Hematopoietic multipotent progenitor cell treated with erythropoietin and hydrocortisone succinate and interleukin-3 and kit ligand, for 6 days (in vitro differentiated cells): ENCODE data around the gene GOSR2.

ENCODE experiments used
- DNase-seq: peaks from one replicate; pipeline ENCODE4 v3.0.0-alpha.2; 2015

GOSR2 gene

GRCh38 chr17:46922804-46923635 is at the start of gene GOSR2:
Gene GOSR2 (plus strand): TSS chr17:46923160. CDS start chr17:46923193, 33 bp downstream.
- DNase-seq = peak; percentile 96

DNA sequence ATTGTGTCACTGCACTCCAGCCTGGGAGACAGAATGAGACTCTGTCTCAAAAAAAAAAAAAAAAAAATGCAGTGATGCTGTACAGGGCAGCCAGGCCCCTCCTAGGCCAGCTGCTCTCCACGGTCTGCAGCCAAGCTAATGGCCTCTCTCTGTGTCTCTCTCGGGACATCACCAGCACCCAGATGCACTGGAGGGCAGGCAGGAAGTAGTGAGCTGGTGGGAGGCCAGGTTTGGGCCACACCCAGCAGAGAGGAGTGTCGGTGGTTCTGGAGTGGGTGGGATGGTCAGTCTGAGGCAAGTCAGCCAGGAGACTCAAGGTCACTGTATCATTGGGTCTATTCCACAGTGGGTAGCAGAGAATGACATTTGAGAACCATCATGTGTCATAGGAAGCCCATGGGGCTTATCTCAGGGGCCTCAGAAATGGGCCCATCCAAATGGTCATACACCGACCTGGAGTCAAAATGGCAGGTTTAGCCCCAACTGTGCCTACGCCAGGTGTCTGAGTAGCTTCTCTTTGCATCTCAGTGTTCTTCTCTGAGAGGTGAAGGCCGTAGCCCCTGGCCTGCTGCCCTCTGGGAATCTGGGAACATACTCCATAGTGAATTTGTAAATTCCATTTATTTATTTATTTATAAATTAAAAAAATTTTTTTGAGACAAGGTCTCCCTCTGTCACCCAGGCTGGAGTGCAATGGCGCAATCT is 48.9 kb upstream of the GOSR2 start:
- DNase-seq = no peak

GRCh38 chr17:46874906-46875305 is 48.1 kb upstream of the GOSR2 start:
- no peak for DNase-seq

- DNase-seq = no peak
Observed at GRCh38 chr17:46875849-46876352, 47.1 kb upstream of the GOSR2 start.

DNA sequence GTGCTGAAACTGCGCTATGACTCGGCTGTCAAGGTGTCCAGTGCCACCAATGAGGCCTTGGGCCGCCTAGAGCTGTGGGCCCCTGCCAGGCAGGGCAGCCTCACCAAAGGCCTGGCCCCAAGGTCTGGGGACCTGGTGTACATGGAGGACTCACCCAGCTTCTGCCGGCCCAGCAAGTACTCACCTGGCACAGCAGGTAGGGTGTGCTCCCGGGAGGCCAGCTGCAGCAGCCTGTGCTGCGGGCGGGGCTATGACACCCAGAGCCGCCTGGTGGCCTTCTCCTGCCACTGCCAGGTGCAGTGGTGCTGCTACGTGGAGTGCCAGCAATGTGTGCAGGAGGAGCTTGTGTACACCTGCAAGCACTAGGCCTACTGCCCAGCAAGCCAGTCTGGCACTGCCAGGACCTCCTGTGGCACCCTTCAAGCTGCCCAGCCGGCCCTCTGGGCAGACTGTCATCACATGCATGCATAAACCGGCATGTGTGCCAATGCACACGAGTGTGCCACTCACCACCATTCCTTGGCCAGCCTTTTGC is 46.5 kb upstream of the GOSR2 start:
- no peak for DNase-seq

DNA sequence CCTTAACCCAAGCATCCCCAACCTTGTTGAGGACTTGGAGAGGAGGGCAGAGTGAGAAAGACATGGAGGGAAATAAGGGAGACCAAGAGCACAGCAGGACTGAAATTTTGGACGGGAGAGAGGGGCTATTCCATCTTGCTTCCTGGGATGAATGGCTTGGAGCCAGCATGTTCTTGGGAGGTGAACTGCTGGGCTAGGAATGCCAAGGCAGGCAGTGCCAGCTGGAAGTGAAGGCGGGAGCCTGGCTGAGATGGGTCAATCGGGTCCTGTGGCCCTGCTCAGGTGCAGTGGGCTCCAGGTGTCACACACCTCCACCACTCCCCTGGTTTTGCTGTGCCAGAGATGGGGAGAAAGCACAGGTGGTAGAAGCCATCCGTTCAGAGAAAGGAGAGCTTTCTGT is 46.0 kb upstream of the GOSR2 start:
- DNase-seq = no peak

DNA sequence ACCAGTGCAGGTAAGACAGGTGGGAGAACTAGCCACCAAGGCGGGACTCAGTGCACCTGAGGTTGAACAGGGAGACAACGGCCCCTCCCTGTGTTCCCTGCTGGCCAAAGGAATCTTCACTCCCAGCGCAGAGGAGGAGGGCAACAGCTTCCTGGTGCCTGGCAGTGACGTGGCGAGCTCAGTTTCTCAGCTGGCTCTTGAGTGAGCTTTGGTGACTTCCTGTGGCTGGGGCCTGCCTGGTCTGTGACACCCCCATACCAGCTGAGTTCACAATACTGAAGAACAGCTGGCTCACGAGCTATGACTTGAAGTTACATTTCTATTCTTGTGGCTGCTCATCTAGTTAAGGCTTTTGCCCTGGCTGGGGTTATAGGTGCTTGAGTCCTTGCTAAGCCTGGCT is 45.5 kb upstream of the GOSR2 start:
- no peak for DNase-seq

GRCh38 chr17:46878055-46878454 is 44.9 kb upstream of the GOSR2 start:
- DNase-seq = no peak

DNA sequence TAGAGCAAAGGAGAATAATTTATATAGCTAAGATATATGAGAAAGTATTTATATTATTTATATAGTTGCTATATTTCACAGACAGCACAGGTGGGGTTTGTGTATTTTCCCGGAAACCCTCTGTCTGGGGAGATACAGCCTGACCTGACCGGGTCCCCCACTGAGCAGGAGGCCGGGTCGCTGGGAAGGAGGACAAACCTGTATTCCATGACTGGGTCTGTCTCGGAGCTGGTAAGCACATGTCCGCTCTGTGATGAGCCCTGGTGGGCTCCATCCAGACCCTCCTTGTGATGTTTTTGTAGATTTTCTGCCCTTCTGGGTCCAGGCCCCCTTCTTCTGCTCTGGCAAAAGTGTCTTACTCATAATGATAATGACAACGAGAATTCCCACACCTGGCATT is 43.9 kb upstream of the GOSR2 start:
- no peak for DNase-seq

DNA sequence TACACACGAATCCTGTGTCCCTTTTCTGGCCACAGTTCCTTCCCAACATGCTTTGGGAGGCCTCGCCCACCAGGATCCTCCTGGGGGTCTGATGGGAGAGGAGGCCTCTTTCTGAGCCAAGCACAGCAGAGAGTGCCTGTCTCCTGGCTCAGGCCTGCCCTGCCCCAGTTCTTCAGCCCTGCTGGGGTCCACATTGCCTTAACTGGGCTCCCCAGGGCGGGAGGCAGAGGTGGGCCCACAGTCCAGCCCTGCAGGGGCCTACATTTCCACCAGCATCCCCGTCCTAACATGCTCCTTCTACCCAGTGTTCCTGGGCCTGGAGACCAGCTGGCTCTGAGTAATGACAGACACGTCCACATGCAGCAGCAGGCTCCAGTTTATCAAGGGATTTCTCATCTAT is 41.9 kb upstream of the GOSR2 start:
- no peak for DNase-seq

DNA sequence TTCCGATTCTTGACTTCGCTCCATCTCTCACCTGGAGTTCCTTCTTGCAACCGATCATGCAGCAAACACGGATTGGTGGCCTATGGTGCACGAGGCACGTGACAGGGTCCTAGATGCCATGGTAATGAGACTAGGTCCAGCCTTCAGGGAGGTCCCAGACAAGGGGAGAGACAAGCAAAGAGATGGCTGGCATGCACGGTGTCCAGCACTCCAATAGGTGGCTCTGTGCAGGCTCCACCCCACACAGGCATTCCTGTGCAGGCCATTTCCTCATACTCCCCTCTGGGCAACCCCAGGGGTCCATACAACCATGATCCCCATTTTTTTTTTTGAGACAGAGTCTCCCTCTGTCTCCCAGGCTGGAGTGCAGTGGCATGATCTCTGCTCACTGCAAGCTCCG is 40.3 kb upstream of the GOSR2 start:
- DNase-seq = no peak

- no peak for DNase-seq
Observed at GRCh38 chr17:46883871-46884520, 39.0 kb upstream of the GOSR2 start.

- DNase-seq = no peak
Observed at GRCh38 chr17:46884552-46884951, 38.4 kb upstream of the GOSR2 start.

DNA sequence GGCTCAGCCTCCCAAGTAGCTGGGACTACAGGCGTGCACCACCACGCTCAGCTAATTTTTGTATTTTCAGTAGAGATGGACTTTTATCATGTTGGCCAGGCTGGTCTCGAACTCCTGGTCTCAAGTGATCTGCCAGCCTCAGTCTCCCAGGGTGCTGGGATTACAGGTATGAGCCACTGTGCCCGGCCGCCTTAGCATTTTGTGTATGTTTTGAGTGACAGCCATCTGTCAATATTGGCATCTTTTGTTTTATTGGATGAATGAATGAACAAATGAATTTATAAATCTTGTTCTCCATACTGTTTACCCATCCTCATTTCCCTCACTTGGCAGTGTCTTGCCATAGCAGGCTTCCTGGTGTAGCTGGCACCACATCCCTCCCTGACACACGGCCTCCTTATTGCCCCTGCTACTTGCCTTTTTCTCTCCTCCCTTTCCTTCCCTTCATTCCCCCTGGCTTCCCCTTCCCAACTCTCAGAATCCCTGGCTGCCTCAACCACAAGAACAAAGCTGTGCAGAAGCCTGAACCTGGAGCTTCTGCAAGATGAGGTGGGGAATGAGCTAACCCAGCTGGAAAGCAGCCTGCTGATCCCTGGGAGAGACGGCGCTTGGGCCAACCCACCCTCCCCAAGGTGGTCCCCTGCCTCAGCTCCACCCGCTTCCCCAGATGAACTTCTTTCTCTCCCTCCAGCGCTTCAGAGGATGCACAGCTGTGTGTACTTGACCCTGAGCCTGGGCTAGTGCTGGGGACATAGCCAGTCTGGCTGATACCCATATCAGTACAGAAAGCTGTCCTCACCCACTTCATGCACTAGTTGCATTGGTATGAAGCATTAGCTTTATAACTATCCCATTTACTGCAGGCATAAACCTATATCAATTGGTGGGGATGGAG is 37.3 kb upstream of the GOSR2 start:
- no peak for DNase-seq

DNA sequence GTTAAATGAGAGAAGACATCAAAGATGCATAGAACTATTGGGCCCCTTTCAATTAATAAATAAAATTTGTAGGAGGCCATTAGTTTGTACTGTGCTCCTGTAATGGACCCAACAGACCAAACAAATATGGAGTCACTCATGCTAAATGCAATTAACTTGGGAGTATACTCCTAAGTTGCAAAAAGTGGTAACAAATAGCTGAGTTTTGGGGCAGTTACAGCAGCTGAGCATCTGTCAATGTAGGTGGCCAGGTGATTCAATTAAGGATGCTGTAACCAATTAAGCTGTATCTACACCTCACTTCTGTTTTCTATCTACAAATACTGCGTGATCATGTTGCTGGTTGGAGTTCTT is 36.7 kb upstream of the GOSR2 start:
- no peak for DNase-seq

DNA sequence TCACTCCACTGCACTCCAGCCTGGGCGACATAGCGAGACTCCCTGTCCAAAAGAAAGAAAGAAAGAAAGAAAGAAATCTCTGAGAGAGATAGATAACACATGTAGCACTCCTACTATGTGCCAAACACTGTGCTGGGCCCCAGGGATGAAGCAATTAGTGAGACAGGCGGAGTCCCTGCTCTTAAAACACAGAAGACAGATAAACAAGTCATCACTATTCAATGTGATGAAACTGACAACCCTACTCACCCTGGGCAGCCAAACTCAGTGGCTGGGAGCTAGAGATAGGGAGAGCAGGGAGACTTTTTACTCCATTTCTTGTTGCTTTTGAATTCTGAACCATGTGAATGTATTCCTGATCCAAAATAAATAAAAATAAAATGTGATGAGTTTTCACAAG is 35.2 kb upstream of the GOSR2 start:
- DNase-seq = peak; percentile 44

DNA sequence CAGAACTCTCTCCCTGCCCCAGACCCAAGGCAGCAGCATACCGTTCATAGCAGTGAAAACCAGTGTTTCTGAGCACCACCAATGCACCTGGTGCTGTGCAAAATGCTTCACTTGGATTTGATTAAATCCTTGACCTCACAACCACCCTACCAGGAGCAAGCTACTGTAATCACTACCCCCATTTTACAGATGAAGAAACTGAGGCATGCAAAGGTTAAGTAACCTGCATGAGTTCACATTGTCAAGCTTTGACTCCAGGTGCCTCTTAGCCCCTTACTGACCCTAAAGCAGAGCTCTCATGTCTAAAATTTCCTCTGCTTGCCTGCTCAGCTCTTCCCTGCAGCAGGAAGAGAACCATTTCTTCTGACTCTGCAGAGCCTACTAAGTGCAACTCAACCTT is 34.2 kb upstream of the GOSR2 start:
- DNase-seq = no peak

GRCh38 chr17:46889519-46889918 is 33.4 kb upstream of the GOSR2 start:
- DNase-seq = no peak

DNA sequence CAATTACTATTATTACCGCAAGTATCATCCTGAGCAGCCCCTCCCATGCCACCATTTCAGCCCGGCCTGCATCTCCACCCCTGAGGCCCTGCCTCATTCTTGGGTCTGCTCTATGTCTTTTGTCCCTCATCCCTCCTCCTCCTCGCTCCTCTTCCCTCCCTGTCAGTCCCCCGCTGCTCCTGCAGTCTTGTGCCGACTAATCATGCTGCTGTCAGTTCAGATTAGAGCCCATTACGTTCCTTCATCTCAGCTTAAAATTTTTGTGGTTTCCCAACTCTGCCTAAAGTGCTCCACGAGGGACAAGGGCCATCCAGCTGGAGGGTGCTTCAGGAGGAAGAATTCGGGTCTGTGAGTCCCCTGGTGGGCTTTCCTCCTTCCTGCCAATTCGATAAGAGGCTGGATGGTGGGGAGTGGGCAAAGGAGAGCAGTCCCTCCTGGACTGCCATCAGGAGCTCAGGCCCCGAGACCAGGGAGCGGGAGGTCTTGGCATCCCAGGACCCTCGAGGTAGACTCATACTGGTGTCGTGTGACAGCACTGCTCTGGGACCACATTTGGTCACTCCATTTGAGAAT is 32.9 kb upstream of the GOSR2 start:
- no peak for DNase-seq

DNA sequence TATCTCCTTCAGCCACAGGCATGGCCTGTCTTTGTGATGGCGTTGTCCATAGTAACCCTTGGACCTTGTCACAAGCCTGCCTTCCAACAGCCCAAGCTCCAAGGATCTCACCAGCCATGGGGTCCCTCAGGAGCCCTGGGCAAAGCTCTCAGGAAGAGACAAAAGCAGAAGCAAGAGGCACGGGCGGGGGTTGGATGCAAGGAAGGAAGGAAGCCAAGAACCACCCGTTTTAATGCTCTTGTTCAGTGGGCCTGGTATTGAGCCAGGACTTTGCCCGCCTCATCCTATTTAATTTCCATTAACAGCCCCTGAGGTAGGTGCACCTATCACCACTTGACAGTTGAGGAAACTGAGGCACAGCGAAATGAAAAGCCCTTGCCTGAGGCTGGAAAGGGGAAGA is 32.3 kb upstream of the GOSR2 start:
- no peak for DNase-seq

GRCh38 chr17:46892192-46892703 is 30.7 kb upstream of the GOSR2 start:
- DNase-seq = no peak

- no peak for DNase-seq
Observed at GRCh38 chr17:46894024-46894423, 28.9 kb upstream of the GOSR2 start.
